Omental fat pad (tissue), 4 donors: ENCODE results near the gene EPHA8. TPM values are rescaled to one million over a fixed set of nuclear protein-coding genes. Genes with fewer than 3 reads are reported as not detected.

Source experiments
- ATAC-seq: fragments of 150-250 bp; one replicate; pipeline ENCODE4 v1.9.1; 2016; ENCODE audit warnings: mild to moderate bottlenecking, moderate library complexity; ENCODE audit not compliant: low FRiP score
- DNase-seq: peaks from one replicate; pipeline ENCODE4 v3.0.0-alpha.2; 2019; ENCODE audit warnings: low spot score
- total RNA-seq, 4 donors: library from RNA; depleted of rRNA; stranded (reverse); fragments of >200 nt; gene quantifications; one replicate each; pipeline ENCODE4 v1.1.0, GENCODE V29; 2016
- TF ChIP-seq, protein P1 (sequence below), 3 donors: fragments of 450-650 bp; IDR thresholded peaks; one replicate each; pipeline ENCODE4 v1.5.1; 2016 to 2017; ENCODE audit warnings: antibody characterized with exemption in 3 of 3, mild to moderate bottlenecking in 3 of 3, moderate library complexity in 2 of 3

Gene EPHA8
- total RNA-seq, 4 donors from 2014 or later = not detected

DNA sequence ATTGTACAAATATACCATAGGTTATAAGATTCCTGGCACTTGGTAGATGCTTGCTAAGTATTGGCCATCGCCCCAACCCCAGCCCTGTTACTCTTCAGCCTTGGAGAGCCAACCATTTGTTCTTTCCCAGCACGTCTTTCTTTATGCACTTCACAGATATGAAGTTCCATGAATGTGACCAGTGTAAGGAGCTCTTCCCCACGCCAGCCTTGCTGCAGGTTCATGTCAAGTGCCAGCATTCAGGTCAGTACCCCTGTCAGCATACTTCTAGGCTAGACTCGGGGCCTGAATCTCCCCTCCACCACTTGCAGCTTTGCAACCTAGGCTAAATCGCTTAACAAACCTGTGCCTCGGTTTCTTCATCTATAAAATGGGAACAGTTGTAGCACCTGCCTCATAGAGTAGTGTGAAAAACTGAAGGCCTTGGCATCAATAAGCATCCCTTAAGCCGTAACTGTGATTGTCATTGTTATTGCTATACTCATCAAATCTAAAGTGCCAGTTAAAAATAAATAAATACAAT lies 41.0 kb upstream of the EPHA8 start:
- DNase-seq = no peak
- TF ChIP-seq, protein P1, sequence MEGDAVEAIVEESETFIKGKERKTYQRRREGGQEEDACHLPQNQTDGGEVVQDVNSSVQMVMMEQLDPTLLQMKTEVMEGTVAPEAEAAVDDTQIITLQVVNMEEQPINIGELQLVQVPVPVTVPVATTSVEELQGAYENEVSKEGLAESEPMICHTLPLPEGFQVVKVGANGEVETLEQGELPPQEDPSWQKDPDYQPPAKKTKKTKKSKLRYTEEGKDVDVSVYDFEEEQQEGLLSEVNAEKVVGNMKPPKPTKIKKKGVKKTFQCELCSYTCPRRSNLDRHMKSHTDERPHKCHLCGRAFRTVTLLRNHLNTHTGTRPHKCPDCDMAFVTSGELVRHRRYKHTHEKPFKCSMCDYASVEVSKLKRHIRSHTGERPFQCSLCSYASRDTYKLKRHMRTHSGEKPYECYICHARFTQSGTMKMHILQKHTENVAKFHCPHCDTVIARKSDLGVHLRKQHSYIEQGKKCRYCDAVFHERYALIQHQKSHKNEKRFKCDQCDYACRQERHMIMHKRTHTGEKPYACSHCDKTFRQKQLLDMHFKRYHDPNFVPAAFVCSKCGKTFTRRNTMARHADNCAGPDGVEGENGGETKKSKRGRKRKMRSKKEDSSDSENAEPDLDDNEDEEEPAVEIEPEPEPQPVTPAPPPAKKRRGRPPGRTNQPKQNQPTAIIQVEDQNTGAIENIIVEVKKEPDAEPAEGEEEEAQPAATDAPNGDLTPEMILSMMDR (IDR thresholded peaks at IDR 0.05) = no peak
- ATAC-seq = no peak

DNA sequence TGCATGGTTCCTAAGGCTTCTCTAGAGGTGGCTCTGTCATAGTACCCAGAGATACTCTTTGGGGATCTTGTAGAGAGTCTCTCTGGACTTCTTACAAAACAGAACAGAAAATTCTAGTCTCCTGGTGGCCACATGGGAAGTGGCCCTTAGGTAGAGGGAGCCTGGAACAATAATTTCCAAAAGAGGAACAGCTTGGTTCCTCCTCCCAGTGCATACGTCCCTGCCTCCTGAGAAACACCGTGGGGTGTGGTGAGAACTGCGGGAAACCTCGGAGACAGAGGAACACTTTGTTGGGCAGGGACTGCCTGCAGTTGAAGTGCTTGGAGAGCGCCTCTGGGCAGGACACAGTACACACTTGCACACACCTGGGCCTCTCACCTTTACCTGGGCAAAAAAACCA lies 38.8 kb upstream of the EPHA8 start:
- DNase-seq (no peak), ATAC-seq (no peak)
- TF ChIP-seq, protein P1 (IDR thresholded peaks at IDR 0.05) = no peak

- no peak for DNase-seq
- TF ChIP-seq, protein P1 (IDR thresholded peaks at IDR 0.05) = no peak
- no peak for ATAC-seq
Measured at GRCh38 chr1:22525211-22525610, 38.1 kb upstream of the EPHA8 start.

DNA sequence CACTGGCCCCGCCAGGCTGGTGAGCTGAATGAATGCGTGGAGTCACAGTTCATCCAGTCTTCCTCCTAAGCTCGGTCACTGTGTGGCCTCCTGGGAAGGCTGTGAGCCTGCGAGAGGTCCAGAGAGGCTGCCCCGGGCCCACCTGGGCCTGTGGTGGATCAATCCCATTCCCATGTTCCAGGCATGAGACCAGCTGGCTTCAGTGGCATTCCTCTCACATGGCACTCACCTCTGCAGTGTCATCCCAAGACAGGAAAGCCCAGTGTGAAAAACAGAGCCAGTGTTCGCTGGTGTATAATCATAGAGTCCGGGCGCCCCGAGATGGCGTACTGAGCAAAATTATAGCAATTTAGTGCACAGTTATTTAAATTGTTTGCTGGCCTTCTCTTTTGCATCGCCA lies 37.6 kb upstream of the EPHA8 start:
- DNase-seq (no peak), ATAC-seq (no peak)
- TF ChIP-seq, protein P1 (IDR thresholded peaks at IDR 0.05) = no peak

DNA sequence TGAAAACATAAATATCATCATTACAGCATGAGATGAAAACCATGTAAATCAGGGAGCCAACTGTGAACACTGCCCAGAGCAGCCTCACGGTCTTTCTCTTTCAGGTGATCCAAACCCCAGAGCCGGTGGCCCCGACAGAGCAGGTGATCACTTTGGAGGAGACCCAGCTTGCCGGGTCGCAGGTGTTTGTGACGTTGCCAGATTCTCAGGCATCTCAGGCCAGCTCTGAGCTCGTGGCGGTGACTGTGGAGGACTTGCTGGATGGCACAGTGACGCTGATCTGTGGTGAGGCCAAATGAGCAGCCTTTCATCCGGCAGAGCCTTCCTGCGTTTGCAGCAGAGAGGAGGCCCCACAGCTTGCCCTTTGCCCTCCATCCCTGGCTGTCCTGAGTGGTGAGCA lies 37.2 kb upstream of the EPHA8 start:
- no peak for ATAC-seq
- TF ChIP-seq, protein P1 (IDR thresholded peaks at IDR 0.05) = no peak
- DNase-seq = no peak

DNA sequence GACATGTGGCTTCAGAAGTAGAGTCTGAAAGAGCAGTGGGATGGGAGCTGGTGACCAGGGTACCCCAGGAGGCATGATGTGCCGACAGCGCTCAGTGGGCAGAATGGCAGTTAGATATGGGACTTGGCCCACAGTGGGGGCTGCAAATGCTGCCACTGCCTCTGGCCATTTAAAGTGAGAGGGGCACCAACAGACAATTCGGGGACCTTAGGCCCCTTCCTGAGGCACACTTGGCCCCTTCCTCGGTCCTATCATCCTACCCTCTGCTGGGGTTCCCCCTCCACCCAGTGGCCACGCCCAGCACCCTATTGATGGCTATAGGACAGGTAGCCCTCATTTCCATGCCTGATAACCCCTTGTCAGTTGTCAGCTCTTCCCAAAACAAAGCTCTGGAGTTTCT lies 36.6 kb upstream of the EPHA8 start:
- no peak for ATAC-seq
- TF ChIP-seq, protein P1 (IDR thresholded peaks at IDR 0.05) = no peak
- DNase-seq = no peak

DNA sequence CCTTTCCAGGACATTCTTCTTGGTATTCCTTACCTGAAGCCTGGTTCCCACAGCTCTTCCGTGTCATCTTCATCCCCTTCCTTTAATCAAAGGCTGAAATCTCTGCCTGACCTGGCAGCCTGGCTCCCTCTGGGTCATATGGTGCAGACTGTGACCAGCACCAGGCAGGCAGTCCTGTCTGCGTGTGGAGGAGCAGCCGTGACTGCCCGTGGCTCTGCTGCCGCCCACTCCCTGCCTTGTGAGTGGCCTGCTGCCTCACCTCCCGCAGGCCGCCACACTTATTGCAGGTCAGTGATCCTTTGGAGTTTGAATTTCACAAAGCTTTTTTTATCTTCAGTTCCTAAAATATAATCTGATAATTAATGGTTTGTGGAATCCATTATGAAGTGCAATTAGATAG lies 36.2 kb upstream of the EPHA8 start:
- DNase-seq (no peak), ATAC-seq (no peak)
- TF ChIP-seq, protein P1 (IDR thresholded peaks at IDR 0.05) = no peak
